NB4 (cell line): ENCODE measurements around the gene FAM131A.

Source experiments
- DNase-seq: peaks from one replicate; pipeline ENCODE4 v3.0.0; 2010; ENCODE audit warnings: low read depth
- H3K4me3 ChIP-seq: one replicate; pipeline ENCODE4 v1.5.1; 2011; ENCODE audit warnings: mild to moderate bottlenecking, low read depth, low read length, moderate library complexity
- CTCF ChIP-seq: IDR thresholded peaks from one replicate; pipeline ENCODE4 v1.5.1; 2012; ENCODE audit warnings: low read depth, low read length
- MAX ChIP-seq: IDR thresholded peaks from 2 replicates; pipeline ENCODE4 v1.6.1; 2011; ENCODE audit warnings: low read depth, low read length
- MYC ChIP-seq: IDR thresholded peaks from 2 replicates; pipeline ENCODE4 v1.6.1; 2011; ENCODE audit warnings: low read depth, low read length
- POLR2A ChIP-seq: IDR thresholded peaks from 2 replicates; pipeline ENCODE4 v1.6.1; 2011; ENCODE audit warnings: mild to moderate bottlenecking; ENCODE audit not compliant: insufficient read length; ENCODE audit errors: extremely low read depth

Gene FAM131A

GRCh38 chr3:184386047-184386806, 48.8 kb downstream of the FAM131A start:
- no peak for DNase-seq
- TF ChIP-seq CTCF (no peak), MAX (no peak), MYC (no peak), POLR2A (no peak)
- H3K4me3 ChIP-seq = no peak overlapping the region

- TF ChIP-seq CTCF (no peak), MAX (no peak), POLR2A (no peak), MYC (no peak)
These were observed 49.8 kb downstream of the FAM131A start for GRCh38 chr3:184387174-184387714.

GRCh38 chr3:184388164-184388935, 51.0 kb downstream of the FAM131A start:
- TF ChIP-seq MAX (no peak), CTCF (no peak), MYC (no peak), POLR2A (no peak)
- DNase-seq = no peak
- H3K4me3 ChIP-seq = no peak overlapping the region

More at GRCh38 chr3:184387174-184387714, 49.8 kb downstream of the FAM131A start:
- DNase-seq = no peak
- no peak overlapping the region for H3K4me3 ChIP-seq

- no peak overlapping the region for H3K4me3 ChIP-seq
- DNase-seq = no peak
- TF ChIP-seq MAX = no peak
- no peak for TF ChIP-seq CTCF
- no peak for TF ChIP-seq MYC
- no peak for TF ChIP-seq POLR2A
These were observed 51.5 kb downstream of the FAM131A start for GRCh38 chr3:184388936-184389230.

GRCh38 chr3:184389384-184389783, 52.0 kb downstream of the FAM131A start:
- no peak overlapping the region for H3K4me3 ChIP-seq
- DNase-seq = no peak
- no peak for TF ChIP-seq CTCF
- TF ChIP-seq MYC = no peak
- TF ChIP-seq MAX = no peak
- TF ChIP-seq POLR2A = no peak
